ENCODE data around the gene KCNG1.

Gene KCNG1

DNA sequence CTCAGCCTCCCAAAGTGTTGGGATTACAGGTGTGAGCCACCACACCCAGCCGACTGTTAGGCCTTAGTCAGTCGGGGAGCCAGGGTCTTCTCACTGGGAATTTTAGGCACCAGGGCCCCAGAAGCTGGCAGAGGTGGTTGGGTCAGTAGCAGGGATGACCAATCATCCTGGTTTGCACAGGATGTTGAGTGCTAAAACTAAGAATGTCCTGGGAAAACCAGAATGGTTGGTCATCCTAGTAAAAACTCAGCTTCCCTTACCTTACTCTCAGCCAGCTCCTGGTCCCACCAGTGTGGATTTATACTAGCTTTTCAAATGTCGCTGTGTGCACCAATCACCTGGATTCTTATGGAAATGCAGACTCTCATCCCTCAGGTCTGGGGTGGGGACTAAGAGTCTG, 31.8 kb downstream of the KCNG1 start (continued):
- TF ChIP-seq PRDM6 (tag by site-specific recombination; IDR thresholded peaks at IDR 0.05) (no peak), ZNF239 (tag by site-specific recombination; IDR thresholded peaks at IDR 0.05) (no peak), EGR2 (tag by site-specific recombination; IDR thresholded peaks at IDR 0.05; ENCODE audit: low read depth) (no peak), ZNF223 (tag by site-specific recombination; IDR thresholded peaks at IDR 0.05) (no peak), GLIS1 (tag by site-specific recombination; IDR thresholded peaks at IDR 0.05) (no peak), ZNF521 (tag by site-specific recombination; IDR thresholded peaks at IDR 0.05) (no peak), SETDB1 (IDR thresholded peaks at IDR 0.05; ENCODE audit: insufficient read length, low read length) (no peak)
- TF ChIP-seq, protein P1, sequence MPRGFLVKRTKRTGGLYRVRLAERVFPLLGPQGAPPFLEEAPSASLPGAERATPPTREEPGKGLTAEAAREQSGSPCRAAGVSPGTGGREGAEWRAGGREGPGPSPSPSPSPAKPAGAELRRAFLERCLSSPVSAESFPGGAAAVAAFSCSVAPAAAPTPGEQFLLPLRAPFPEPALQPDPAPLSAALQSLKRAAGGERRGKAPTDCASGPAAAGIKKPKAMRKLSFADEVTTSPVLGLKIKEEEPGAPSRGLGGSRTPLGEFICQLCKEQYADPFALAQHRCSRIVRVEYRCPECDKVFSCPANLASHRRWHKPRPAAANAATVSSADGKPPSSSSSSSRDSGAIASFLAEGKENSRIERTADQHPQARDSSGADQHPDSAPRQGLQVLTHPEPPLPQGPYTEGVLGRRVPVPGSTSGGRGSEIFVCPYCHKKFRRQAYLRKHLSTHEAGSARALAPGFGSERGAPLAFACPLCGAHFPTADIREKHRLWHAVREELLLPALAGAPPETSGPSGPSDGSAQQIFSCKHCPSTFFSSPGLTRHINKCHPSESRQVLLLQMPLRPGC (tag by site-specific recombination; IDR thresholded peaks at IDR 0.05): no peak

- ChIA-PET CTCF (interaction anchor here (0.5 to 10.1 kb wide), 64 partner anchors 9 to 1601 kb away, joined by 3 to 243 read pairs (median 4); partner anchors contain the start of gene BCAS4), POLR2A (interaction anchor here (0.8 to 1.0 kb wide), 4 partner anchors 9 to 302 kb away, joined by 3 to 8 read pairs (median 6); partner anchors contain the start of genes DPM1 and MOCS3)
- Histone ChIP-seq H3K4me3 (ENCODE audit: low read depth, low read length) (no peak overlapping the region), H3K36me3 (ENCODE audit: control insufficient read depth in 2 of 2, insufficient read depth in 1 of 2, low read length in 2 of 2) (no peaks in the 10 kb centered on the region), H3K9me3 (ENCODE audit: control insufficient read depth, insufficient read depth, low read depth, low read length) (no peaks in the 10 kb centered on the region), H3K27ac (ENCODE audit: extremely low read depth, low read depth, low read length) (no peak overlapping the region), H3K4me1 (ENCODE audit: control insufficient read depth, insufficient read depth, low read length) (no peaks in the 10 kb centered on the region)
- TF ChIP-seq, protein P2, sequence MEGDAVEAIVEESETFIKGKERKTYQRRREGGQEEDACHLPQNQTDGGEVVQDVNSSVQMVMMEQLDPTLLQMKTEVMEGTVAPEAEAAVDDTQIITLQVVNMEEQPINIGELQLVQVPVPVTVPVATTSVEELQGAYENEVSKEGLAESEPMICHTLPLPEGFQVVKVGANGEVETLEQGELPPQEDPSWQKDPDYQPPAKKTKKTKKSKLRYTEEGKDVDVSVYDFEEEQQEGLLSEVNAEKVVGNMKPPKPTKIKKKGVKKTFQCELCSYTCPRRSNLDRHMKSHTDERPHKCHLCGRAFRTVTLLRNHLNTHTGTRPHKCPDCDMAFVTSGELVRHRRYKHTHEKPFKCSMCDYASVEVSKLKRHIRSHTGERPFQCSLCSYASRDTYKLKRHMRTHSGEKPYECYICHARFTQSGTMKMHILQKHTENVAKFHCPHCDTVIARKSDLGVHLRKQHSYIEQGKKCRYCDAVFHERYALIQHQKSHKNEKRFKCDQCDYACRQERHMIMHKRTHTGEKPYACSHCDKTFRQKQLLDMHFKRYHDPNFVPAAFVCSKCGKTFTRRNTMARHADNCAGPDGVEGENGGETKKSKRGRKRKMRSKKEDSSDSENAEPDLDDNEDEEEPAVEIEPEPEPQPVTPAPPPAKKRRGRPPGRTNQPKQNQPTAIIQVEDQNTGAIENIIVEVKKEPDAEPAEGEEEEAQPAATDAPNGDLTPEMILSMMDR (tag by site-specific recombination; IDR thresholded peaks at IDR 0.05): peak; percentile 80
- TF ChIP-seq ZBTB20 (tag by site-specific recombination; IDR thresholded peaks at IDR 0.05) (no peak), ZNF707 (tag by site-specific recombination; IDR thresholded peaks at IDR 0.05) (no peak), FEZF1 (tag by site-specific recombination; IDR thresholded peaks at IDR 0.05) (no peak), ZNF335 (tag by site-specific recombination; conservative IDR thresholded peaks at IDR 0.05) (peak; percentile 87), SP7 (tag by site-specific recombination; IDR thresholded peaks at IDR 0.05) (0 out of 2 replicates have a peak, but pooled peaks have one; percentile 23), YY2 (tag by site-specific recombination; IDR thresholded peaks at IDR 0.05) (no peak), ZNF843 (tag by site-specific recombination; IDR thresholded peaks at IDR 0.05) (no peak), ZBTB17 (tag by site-specific recombination; IDR thresholded peaks at IDR 0.05) (peak; percentile 84), ZNF654 (tag by site-specific recombination; IDR thresholded peaks at IDR 0.05; ENCODE audit: low read depth) (peak; percentile 98)
- TF ChIP-seq, protein P1 (tag by site-specific recombination; IDR thresholded peaks at IDR 0.05): peak; percentile 58; the same call in 1 of the 2 replicates
Measured at GRCh38 chr20:50987493-50988210, 35.3 kb downstream of the KCNG1 start.
